Measurements from ENCODE around the gene SLC33A1.

DNA sequence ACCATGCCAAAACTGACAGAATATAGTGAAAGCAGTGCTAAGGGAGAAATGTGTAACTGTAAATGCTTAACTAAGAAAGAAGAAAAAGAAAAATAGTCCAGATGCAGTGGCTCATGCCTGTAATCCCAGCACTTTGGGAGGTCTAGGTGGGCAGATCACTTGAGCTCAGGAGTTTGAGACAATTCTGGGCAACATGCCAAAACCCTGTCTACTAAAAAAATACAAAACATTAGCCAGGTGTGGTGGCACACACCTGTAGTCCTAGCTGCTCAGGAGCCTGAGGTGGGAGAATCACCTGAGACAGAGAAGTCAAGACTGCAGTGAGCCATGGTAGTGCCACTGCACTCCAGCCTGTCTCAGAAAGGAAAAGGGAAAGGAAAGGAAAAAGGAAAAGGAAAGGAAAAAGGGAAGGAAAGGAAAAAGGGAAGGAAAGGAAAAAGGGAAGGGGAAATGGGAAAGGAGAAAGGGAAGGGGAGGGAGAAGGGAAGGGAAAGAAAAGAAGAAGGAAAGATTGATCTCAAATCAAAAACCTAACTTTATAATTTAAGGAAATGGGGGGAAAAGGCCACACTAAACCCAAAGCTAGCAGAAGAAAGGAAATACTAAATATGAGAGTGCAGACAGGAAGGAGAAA lies 68.4 kb downstream of the SLC33A1 start:
- TF ChIP-seq NR3C1 (CRISPR knock-in tag; conservative IDR thresholded peaks at IDR 0.05; ENCODE audit: low read depth) (no peak), ZNF219 (CRISPR knock-in tag; IDR thresholded peaks at IDR 0.05; ENCODE audit: borderline replicate concordance) (no peak), KAT7 (CRISPR knock-in tag; IDR thresholded peaks at IDR 0.05; ENCODE audit: borderline replicate concordance) (no peak), ELF4 (CRISPR knock-in tag; IDR thresholded peaks at IDR 0.05; ENCODE audit: low read depth) (no peak), ZNF263 (CRISPR knock-in tag; IDR thresholded peaks at IDR 0.05; ENCODE audit: low read depth) (no peak), ZNF121 (CRISPR knock-in tag; IDR thresholded peaks at IDR 0.05) (no peak), CREB1 (CRISPR knock-in tag; IDR thresholded peaks at IDR 0.05) (no peak), TCF7 (CRISPR knock-in tag; IDR thresholded peaks at IDR 0.05; ENCODE audit: low read depth) (no peak), JUN (CRISPR knock-in tag; IDR thresholded peaks at IDR 0.05) (no peak)
- TF ChIP-seq, protein P1, sequence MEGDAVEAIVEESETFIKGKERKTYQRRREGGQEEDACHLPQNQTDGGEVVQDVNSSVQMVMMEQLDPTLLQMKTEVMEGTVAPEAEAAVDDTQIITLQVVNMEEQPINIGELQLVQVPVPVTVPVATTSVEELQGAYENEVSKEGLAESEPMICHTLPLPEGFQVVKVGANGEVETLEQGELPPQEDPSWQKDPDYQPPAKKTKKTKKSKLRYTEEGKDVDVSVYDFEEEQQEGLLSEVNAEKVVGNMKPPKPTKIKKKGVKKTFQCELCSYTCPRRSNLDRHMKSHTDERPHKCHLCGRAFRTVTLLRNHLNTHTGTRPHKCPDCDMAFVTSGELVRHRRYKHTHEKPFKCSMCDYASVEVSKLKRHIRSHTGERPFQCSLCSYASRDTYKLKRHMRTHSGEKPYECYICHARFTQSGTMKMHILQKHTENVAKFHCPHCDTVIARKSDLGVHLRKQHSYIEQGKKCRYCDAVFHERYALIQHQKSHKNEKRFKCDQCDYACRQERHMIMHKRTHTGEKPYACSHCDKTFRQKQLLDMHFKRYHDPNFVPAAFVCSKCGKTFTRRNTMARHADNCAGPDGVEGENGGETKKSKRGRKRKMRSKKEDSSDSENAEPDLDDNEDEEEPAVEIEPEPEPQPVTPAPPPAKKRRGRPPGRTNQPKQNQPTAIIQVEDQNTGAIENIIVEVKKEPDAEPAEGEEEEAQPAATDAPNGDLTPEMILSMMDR (IDR thresholded peaks at IDR 0.05) = no peak
- TF ChIP-seq, protein P2, sequence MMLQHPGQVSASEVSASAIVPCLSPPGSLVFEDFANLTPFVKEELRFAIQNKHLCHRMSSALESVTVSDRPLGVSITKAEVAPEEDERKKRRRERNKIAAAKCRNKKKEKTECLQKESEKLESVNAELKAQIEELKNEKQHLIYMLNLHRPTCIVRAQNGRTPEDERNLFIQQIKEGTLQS (CRISPR knock-in tag; conservative IDR thresholded peaks at IDR 0.05) = no peak
- TF ChIP-seq, protein P3, sequence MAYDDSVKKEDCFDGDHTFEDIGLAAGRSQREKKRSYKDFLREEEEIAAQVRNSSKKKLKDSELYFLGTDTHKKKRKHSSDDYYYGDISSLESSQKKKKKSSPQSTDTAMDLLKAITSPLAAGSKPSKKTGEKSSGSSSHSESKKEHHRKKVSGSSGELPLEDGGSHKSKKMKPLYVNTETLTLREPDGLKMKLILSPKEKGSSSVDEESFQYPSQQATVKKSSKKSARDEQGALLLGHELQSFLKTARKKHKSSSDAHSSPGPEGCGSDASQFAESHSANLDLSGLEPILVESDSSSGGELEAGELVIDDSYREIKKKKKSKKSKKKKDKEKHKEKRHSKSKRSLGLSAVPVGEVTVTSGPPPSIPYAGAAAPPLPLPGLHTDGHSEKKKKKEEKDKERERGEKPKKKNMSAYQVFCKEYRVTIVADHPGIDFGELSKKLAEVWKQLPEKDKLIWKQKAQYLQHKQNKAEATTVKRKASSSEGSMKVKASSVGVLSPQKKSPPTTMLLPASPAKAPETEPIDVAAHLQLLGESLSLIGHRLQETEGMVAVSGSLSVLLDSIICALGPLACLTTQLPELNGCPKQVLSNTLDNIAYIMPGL (CRISPR knock-in tag; IDR thresholded peaks at IDR 0.05) = no peak

Data from WTC11 (cell line).